PC-9 (cell line): ENCODE data around the gene PRPF40A.
"Not testable (repeated sequence)": the region's sequence is repeated elsewhere in the genome, so short reads cannot be mapped to it uniquely, and the experiment has no call there.

Experiments
- CTCF ChIP-seq: fragments of 200-600 bp; sonication (generic); conservative IDR thresholded peaks from 2 replicates; pipeline ENCODE4 v1.6.1; 2017; ENCODE audit warnings: mixed run types, antibody characterized with exemption, mild to moderate bottlenecking, moderate library complexity
- EZH2 ChIP-seq: fragments of 200-600 bp; sonication (generic); IDR thresholded peaks from 2 replicates; pipeline ENCODE4 v1.8.0; 2017; ENCODE audit warnings: antibody characterized with exemption, low read depth

- TF ChIP-seq CTCF, EZH2: not testable (repeated sequence)
These were observed 30.5 kb upstream of the PRPF40A start for GRCh38 chr2:152747751-152748150.
